GM21529 (cell line): Measurements from ENCODE around the gene NDST1.

Experiments used
- ATAC-seq: cut with Tn5 transposase; IDR thresholded peaks from one replicate; pipeline ENCODE4 v1.9.1; 2021; ENCODE audit not compliant: unreplicated experiment

Gene NDST1

DNA sequence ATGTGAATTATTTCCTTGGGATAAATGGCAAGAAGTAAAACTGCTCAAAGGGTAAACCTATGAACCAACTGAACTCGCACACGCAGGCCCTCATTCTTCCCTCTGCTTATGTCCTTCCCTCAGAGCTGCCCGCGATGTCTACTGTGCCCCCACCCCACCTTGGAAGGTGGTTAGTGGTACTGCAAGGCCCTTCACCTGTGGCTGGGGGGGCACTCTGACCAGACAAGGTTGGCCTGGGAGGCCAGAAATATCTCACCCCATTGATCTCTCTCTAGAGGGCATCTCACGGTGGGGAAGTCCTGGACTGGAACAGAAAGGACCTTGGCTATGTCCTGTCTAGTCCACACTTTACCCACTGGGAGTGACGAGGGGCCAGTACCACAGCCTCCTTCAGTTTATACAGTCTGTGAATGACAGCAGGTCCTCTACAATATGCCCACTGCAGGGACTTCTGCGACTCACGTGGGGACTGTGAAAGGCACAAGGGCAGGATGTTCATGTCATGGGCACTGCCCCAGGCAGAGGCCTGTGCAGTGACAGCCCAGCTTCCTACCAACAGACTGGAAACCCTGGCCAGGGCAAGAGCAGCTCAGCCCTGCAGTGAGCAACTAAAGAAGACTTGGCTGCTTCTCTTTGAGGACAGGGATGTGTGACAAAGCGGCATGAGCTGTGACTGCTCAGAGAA is 75.8 kb downstream of the NDST1 start:
- ATAC-seq = no peak

- no peak for ATAC-seq
These were observed 76.8 kb downstream of the NDST1 start for GRCh38 chr5:150584556-150585335.

- no peak for ATAC-seq
These were observed 77.9 kb downstream of the NDST1 start for GRCh38 chr5:150585781-150586341.

DNA sequence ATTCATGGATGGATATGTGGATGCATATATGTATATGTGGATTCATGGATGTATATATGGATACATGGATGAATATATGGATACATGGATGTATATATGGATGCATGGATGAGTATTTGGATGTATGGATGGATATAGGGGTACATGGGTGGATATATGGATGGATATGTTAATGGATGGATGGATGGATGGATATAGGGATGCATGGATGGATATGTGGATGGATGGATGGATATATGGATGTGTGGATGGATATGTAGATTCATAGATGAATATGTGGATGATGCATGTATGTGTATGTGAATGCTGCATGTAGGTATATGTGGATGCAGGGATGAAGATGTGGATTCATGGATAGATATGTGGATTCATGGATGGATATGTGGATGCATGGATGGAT is 79.1 kb downstream of the NDST1 start:
- ATAC-seq = no peak

DNA sequence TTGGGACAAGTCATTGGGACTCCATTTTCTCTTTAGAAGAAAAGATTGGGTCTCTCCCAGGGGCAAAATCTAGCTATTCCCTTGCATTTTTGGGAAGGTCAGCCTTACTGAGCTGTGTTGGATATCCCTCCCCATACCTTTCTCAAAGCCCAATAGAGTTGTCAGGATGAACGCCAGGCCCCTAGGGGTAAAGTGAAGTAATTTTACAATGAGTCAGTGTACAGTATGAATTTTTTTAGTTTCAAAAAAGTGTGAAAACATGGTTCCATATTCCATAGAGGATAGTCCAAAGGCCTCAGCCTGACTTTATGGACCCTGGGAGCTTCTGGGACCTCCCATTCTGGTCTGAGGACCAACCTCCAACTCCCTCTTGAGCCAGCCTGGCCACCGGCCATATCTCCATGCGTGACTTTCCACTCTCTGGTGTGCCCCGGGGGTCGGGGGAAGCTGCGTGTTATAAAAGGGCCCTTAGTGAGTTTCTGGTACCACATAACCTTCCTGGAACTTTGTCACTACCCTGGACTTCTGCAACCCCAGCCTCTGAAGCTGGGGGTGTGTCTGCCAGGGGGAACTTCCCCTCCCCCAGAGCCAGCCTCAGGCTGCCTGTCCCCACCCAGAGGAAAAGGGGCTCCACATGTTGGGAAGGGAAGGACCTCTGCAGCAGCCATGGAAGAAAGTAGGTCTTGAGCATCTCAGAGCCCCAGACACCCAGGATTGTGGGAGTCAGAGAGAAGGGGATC is 80.1 kb downstream of the NDST1 start:
- no peak for ATAC-seq

DNA sequence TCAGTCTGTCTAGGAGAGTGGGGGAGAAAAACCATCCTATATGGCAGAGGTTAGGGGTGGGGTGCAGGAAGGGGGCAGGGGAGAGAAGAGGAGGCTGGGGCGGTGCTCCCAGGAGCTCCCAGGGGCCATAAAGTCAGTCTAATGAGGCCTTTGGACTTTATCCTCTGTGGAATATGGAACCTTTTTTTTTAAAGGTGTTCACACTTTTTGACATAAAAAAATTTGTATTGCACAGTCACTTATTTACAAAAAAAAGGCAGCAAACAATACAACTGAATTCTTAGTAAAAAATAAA is 80.6 kb downstream of the NDST1 start:
- no peak for ATAC-seq

- ATAC-seq = peak; percentile 73
These were observed 82.1 kb downstream of the NDST1 start for GRCh38 chr5:150589862-150590601.

DNA sequence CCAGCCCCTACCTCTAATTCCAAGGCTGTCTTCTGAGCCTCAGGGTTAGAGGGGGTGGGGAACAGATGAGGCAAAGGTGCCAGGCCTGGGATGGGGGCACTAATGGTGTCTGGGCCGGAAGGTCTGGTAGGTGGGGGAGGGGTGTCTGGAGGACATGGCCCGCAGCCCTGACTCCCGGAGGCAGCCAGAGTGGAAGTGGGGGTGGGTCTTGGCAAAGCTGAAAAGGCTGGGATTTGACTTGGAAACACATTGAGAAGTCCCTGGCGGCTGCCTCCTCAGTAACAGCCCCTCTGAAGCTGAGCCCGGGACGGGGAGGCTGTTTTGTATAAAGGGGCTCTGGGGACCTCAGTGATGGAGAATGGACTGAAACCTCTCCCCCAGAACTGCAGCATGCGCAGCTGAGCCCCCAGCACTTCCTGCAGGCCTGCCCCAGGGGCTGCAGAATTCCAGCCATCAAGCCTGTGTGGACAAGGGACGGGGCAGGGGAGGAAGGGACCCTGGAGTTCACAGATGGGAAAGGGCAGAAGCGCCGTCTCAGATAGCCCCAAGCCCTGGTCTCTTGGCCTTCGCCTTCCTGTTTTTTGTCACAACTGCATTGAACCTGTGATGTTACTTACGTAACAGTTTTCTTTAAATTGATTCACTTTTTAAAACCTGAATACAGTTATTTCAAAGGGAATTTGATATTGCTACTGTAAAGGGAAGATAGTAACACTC is 83.2 kb downstream of the NDST1 start:
- no peak for ATAC-seq

- no peak for ATAC-seq
These were observed 85.7 kb downstream of the NDST1 start for GRCh38 chr5:150593593-150593992.

DNA sequence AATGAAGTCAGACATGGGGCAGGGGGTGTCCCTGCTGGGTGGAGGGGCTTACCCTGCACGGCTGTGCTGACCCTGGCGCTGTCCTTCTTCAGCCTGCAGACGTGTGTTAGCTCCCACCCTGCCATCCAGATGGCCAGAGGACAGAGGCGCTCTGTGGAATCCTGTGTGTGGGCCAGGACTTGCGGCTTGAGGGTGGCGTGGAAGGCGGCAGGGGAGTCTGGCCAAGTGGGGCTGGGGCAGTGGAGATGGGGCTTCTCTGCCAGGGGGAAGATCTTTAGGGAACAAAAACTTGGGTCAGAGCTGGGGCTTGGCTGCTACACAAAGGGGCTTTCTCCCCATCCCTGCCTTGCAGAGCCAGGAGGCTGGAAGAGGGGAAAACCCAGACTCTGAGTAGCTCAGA is 86.1 kb downstream of the NDST1 start:
- no peak for ATAC-seq

DNA sequence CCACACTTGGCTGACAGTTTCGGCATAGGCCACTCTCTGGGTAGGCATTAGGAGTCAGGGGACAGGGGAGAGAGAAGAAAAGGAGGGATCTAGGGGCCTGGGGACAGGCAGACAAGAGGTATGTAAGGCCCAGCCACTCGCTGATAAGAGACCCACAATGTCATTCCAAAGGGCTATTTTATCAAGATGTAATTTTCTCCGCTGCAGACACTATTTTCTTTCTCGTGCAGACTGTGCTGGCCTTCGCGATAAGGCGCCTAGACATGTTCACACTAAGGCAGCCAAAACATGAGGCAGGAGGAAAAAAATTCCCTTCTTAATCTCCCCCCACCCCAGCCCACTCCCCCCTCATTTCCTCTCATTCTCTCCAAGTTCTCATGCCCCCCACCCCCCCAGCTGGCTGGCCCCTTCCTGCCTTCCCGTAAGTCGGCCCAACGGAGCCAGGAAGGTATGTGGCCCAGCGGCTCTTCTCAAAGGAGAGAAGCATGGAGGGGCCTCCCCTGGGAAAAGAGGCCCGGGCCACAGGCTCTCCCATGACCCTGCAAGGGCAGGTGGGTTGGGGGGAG is 87.6 kb downstream of the NDST1 start:
- ATAC-seq = no peak

DNA sequence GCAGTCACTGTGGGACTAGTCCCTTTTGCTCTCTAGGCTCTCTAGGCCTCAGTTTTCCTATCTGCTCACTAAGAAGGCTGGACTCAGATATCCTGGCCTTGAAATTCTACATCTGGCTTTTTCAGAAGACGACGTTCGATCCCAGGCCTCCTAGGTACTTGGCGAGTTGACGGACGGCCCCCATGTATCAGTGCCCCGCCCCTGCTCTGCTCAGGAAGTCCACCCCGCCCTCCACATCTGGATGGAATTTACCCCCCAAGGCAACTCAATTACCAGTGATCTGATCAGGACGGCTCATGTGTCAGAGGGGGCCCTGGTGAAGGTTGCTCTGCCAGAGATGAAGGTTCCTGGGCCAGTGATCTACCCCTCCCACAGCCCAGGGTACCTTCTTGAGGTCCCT is 88.4 kb downstream of the NDST1 start:
- no peak for ATAC-seq

DNA sequence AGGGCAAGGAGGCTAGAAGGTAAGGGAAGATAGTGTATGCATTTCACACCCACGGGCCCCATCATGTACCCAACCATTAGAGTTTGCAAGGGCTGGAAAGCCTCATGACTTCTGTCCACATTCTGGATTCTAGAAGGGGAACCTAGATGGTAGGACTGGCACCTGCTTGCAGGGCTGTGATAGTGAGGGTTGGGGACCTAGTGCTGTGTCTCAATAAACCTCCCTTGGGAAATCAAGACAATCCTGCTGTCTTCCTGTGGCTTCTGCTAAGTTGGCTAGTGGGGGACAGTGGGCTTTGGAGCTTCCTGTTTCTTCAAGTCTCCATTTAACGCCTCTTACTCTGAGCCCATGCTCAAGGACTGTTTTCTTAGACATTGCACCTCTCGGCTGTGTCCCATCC is 88.9 kb downstream of the NDST1 start:
- no peak for ATAC-seq

- no peak for ATAC-seq
These were observed 90.1 kb downstream of the NDST1 start for GRCh38 chr5:150598006-150598405.

- no peak for ATAC-seq
These were observed 90.9 kb downstream of the NDST1 start for GRCh38 chr5:150598821-150599273.

- no peak for ATAC-seq
These were observed 91.3 kb downstream of the NDST1 start for GRCh38 chr5:150599281-150599680.

GRCh38 chr5:150599917-150600511 is 92.1 kb downstream of the NDST1 start:
- ATAC-seq = no peak

- no peak for ATAC-seq
These were observed 92.9 kb downstream of the NDST1 start for GRCh38 chr5:150600616-150601490.
